ENCODE data around the gene SYNDIG1.

- TF ChIP-seq RARB (CRISPR knock-in tag; IDR thresholded peaks at IDR 0.05) (no peak), ESRRA (IDR thresholded peaks at IDR 0.05; ENCODE audit: borderline replicate concordance, low read length) (no peak), REST (IDR thresholded peaks at IDR 0.05) (no peak), EP300 (IDR thresholded peaks at IDR 0.05) (no peak), RFX5 (IDR thresholded peaks at IDR 0.05) (no peak), NFE2L2 (conservative IDR thresholded peaks at IDR 0.05; ENCODE audit: low read length) (no peak), JUNB (IDR thresholded peaks at IDR 0.05) (no peak), HDAC2 (IDR thresholded peaks at IDR 0.05) (no peak), RAD21 (conservative IDR thresholded peaks at IDR 0.05 in 1 of 2, IDR thresholded peaks at IDR 0.05 in 1 of 2) (no peak), CTCF (IDR thresholded peaks at IDR 0.05) (no peak)
These were observed 191.8 kb downstream of the SYNDIG1 start for GRCh38 chr20:24661255-24661654.
